CD4-positive, CD25-positive, alpha-beta regulatory T cell (primary cell): Measurements from ENCODE around the gene CMIP. TPM values are rescaled to one million over a fixed set of nuclear protein-coding genes. Genes with fewer than 3 reads are reported as not detected.

ENCODE experiments used
- ATAC-seq, 2 donors: fragments of 150-1000 bp; cut with Tn5 transposase; one replicate each; pipeline ENCODE4 v1.10.0; 2021; ENCODE audit warnings: low read depth in 2 of 2, moderate number of reproducible peaks in 2 of 2, moderate library complexity in 1 of 2
- DNase-seq, 3 donors: peaks; one replicate each; pipeline versions ENCODE4 v3.0.0 to v3.0.0-alpha.2; 2012 to 2022; ENCODE audit warnings: mixed read lengths in 1 of 3
- H3K27ac ChIP-seq: one replicate; pipeline ENCODE4 v1.7.0; 2013; ENCODE audit warnings: mild to moderate bottlenecking, low read length; ENCODE audit not compliant: insufficient read depth, poor library complexity, severe bottlenecking
- H3K27me3 ChIP-seq: one replicate; pipeline ENCODE4 v1.7.0; 2013; ENCODE audit warnings: low read length; ENCODE audit not compliant: control insufficient read depth, insufficient read depth
- H3K36me3 ChIP-seq: one replicate; pipeline ENCODE4 v1.7.0; 2013; ENCODE audit warnings: mild to moderate bottlenecking, low read length, moderate library complexity; ENCODE audit not compliant: control insufficient read depth, insufficient read depth
- H3K4me1 ChIP-seq: 2 replicates; pipeline ENCODE4 v1.7.0; 2013; ENCODE audit warnings: mild to moderate bottlenecking, low read length; ENCODE audit not compliant: insufficient read depth, control insufficient read depth, poor library complexity, severe bottlenecking
- H3K4me3 ChIP-seq: one replicate; pipeline ENCODE4 v1.7.0; 2013; ENCODE audit warnings: low read depth, mild to moderate bottlenecking, low read length, moderate library complexity
- H3K9me3 ChIP-seq, 2 experiments: 1 replicate in 1 of 2; 2 replicates in 1 of 2; pipeline ENCODE4 v1.7.0; 2013; ENCODE audit warnings: low read length in 2 of 2, mild to moderate bottlenecking in 1 of 2, moderate library complexity in 1 of 2; ENCODE audit not compliant: control insufficient read depth in 2 of 2
- H3K27ac Mint-ChIP-seq, 3 donors: one replicate each; pipeline ENCODE4 v1.8.0; 2020 to 2022; ENCODE audit warnings: mild to moderate bottlenecking in 3 of 3, mixed read lengths in 3 of 3, moderate library complexity in 2 of 3
- H3K27me3 Mint-ChIP-seq: one replicate; pipeline ENCODE4 v1.8.0; 2022; ENCODE audit warnings: mild to moderate bottlenecking, mixed read lengths
- H3K36me3 Mint-ChIP-seq: one replicate; pipeline ENCODE4 v1.8.0; 2020; ENCODE audit warnings: mixed read lengths
- H3K4me1 Mint-ChIP-seq, 4 donors: one replicate each; pipeline ENCODE4 v1.8.0; 2020 to 2022; ENCODE audit warnings: mixed read lengths in 4 of 4, mild to moderate bottlenecking in 1 of 4
- H3K4me3 Mint-ChIP-seq, 4 donors: one replicate each; pipeline ENCODE4 v1.8.0; 2020 to 2022; ENCODE audit warnings: mild to moderate bottlenecking in 4 of 4, mixed read lengths in 4 of 4, moderate library complexity in 3 of 4
- H3K9me3 Mint-ChIP-seq, 7 donors: one replicate each; pipeline ENCODE4 v1.8.0; 2020 to 2022; ENCODE audit warnings: mixed read lengths in 7 of 7, mild to moderate bottlenecking in 3 of 7, moderate library complexity in 2 of 7
- polyA plus RNA-seq, 4 donors: library from polyadenylated mRNA; unstranded; fragments of 300-500 nt; fragmentation: Illumina TruSeq; gene quantifications; one replicate each; pipeline ENCODE4 v1.2.3, GENCODE V29; 2021
- total RNA-seq: library from RNA; stranded (reverse); gene quantifications from one replicate; pipeline ENCODE4 v1.2.3, GENCODE V29; 2022

The CMIP gene
- total and polyA plus RNA-seq, 5 donors from 2014 or later: 0.21 to 49.7 (median 0.94) TPM

DNA sequence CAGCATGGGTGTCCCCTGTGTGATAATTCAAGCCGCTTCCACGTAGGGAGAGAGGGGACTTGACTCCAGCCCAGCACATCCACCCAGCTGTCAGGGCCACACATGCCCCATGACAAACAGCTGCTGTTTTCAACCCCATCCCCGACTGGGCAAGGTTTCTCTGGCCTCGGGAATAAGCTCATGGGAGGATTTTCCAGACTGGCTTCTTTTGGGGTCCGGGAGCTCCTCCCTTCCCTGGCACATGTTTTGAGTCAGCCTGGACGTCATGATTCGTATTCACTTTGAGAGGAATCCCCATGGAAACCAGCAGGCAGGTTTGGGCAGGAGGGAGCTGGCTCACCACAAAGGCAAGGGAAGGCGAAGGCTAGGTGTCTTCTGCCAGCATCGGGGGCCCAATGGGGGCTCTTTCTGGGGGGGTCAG, 156.4 kb downstream of the CMIP start:
- Mint-ChIP-seq H3K27ac (no peak overlapping the region), H3K4me3 (no peak overlapping the region), H3K9me3 (no peaks in the 10 kb centered on the region), H3K4me1 (peaks cover 4 to 19% (median 13%) of the 10 kb centered on the region in 4 donors), H3K27me3 (no peaks in the 10 kb centered on the region), H3K36me3 (peaks cover 5% of the 10 kb centered on the region)
- H3K27ac ChIP-seq: no peak overlapping the region
- H3K27me3 ChIP-seq: no peaks in the 10 kb centered on the region
- no peak overlapping the region for H3K4me3 ChIP-seq
- no peak for DNase-seq
- no peaks in the 10 kb centered on the region for H3K36me3 ChIP-seq
- no peak for ATAC-seq
- no peaks in the 10 kb centered on the region for H3K4me1 ChIP-seq
- no peaks in the 10 kb centered on the region for H3K9me3 ChIP-seq

DNA sequence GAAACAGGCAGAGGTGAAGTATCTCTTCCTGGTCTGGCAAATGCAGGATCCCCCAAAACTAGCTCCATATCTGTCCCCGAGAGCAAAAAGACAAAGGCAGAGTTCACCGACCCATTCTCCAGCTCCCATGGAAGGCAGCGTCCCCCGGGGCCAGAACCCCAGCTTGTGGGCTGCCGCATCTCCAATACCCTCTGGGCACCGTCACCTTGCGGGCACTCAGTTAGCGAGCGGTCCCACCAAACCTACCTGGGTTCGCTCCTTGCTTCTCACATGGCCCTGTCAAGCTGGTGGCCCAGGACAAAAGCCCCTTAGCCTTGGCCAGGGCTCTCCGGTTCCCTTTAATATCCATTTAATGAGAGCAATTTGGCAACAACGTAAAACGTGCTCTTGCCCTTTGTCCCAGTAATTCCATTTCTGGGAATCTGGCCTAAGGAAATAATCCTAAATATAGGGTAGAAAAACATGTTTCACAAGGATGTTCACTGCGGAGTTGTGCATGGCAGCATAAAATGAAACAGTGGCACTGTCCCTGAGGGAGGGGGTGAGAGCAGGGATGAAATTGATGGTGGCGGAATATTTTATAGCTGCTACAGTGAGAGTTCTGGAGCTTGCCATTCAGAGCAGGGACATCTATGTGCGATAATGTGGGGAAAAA, 157.1 kb downstream of the CMIP start:
- Histone ChIP-seq H3K27me3 (no peaks in the 10 kb centered on the region), H3K27ac (no peak overlapping the region), H3K4me3 (no peak overlapping the region), H3K9me3 (no peaks in the 10 kb centered on the region), H3K4me1 (no peaks in the 10 kb centered on the region), H3K36me3 (no peaks in the 10 kb centered on the region)
- Mint-ChIP-seq H3K36me3 (peaks cover 9% of the 10 kb centered on the region), H3K4me3 (no peak overlapping the region), H3K4me1 (peaks cover 4 to 17% (median 14%) of the 10 kb centered on the region in 4 donors), H3K27me3 (no peaks in the 10 kb centered on the region), H3K9me3 (no peaks in the 10 kb centered on the region), H3K27ac (no peak overlapping the region)
- ATAC-seq: no peak
- DNase-seq: no peak

DNA sequence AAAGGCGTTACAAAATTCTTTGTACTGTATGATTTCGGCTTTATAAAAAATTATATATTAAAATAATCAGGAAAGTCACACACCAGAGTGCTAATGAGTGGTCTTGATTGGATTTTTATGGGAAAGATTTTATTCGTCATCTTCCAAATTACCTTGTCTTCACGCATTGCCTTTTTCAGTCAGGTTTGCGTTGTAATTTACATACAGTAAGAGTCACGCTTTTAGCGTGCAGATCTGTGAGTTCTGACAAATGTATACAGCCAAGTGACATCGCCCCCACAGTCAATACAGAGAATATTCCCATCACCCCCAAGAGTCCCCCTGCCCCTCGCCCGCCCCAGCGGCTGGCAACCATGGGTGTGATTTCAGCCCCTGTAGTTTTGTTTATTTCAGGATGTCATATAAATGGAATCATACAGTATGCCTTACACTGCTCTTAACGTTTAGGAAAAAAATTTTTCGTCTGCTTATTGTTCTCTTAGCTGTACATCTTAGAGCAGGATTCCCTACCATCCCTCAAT, 157.7 kb downstream of the CMIP start:
- DNase-seq: no peak
- H3K9me3 Mint-ChIP-seq: no peaks in the 10 kb centered on the region
- H3K4me1 Mint-ChIP-seq: peaks cover 4 to 19% (median 14%) of the 10 kb centered on the region in 4 donors
- H3K27ac Mint-ChIP-seq: peak overlapping the region in 1 of 3 donors; percentile 66
- H3K9me3 ChIP-seq: no peaks in the 10 kb centered on the region
- no peak for ATAC-seq
- H3K27me3 Mint-ChIP-seq: no peaks in the 10 kb centered on the region
- H3K36me3 ChIP-seq: no peaks in the 10 kb centered on the region
- no peak overlapping the region for H3K4me3 ChIP-seq
- peaks cover 11% of the 10 kb centered on the region for H3K36me3 Mint-ChIP-seq
- H3K4me3 Mint-ChIP-seq: no peak overlapping the region
- H3K27me3 ChIP-seq: no peaks in the 10 kb centered on the region
- no peaks in the 10 kb centered on the region for H3K4me1 ChIP-seq
- no peak overlapping the region for H3K27ac ChIP-seq

DNA sequence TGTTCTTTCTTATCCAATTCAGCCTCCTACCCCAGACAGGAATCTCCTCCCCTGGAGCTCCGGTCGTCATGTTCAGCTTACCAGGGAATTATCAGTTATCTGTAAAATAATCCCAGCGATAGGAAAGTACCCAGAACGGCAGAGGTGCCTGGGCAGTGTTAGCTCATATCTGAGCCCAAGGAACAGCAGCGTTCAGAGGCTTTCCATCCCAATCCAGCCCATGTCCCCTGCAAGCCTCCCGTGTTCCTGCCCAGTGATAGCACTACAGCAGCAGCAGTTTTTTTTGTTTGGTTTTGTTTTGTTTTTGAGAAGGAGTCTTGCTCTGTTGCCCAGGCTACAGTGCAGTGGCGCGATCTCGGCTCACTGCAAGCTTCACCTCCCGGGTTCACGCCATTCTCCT, 158.2 kb downstream of the CMIP start:
- Histone ChIP-seq H3K27ac (no peak overlapping the region), H3K9me3 (no peaks in the 10 kb centered on the region), H3K36me3 (peaks cover 2% of the 10 kb centered on the region), H3K27me3 (no peaks in the 10 kb centered on the region), H3K4me1 (no peaks in the 10 kb centered on the region), H3K4me3 (no peak overlapping the region)
- ATAC-seq: no peak
- Mint-ChIP-seq H3K36me3 (peaks cover 11% of the 10 kb centered on the region), H3K4me1 (peaks cover 4 to 18% (median 14%) of the 10 kb centered on the region in 4 donors), H3K27ac (peak overlapping the region in 1 of 3 donors; percentile 66), H3K9me3 (no peaks in the 10 kb centered on the region), H3K4me3 (no peak overlapping the region), H3K27me3 (no peaks in the 10 kb centered on the region)
- no peak for DNase-seq

DNA sequence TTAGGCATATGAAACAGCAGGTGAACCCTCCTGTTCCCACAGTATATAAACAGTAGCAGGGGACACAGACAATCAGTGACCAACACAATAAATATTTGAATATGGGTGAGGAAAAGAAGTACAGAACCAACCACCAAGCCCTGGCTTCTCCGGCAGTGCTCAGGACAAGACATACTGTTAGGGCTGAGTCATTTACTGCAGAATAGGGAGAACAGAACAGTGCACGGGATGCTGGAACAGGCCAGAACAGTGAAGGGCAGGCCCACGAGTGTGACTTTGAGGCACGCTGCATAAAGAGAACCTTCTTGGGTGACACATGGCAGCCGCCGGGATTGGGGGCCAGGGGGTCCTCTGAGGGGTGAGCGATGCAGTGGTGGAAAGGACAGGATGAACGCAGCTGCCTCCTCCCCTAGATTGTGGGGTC, 160.4 kb downstream of the CMIP start:
- Mint-ChIP-seq H3K4me1 (peaks cover 4 to 13% (median 5%) of the 10 kb centered on the region in 4 donors), H3K4me3 (no peak overlapping the region), H3K27me3 (no peaks in the 10 kb centered on the region), H3K9me3 (no peaks in the 10 kb centered on the region), H3K36me3 (peaks cover 13% of the 10 kb centered on the region), H3K27ac (peak overlapping the region in 2 of 3 donors; percentile 72 to 76)
- Histone ChIP-seq H3K4me3 (no peak overlapping the region), H3K27me3 (no peaks in the 10 kb centered on the region), H3K36me3 (peaks cover 6% of the 10 kb centered on the region), H3K27ac (no peak overlapping the region), H3K4me1 (no peaks in the 10 kb centered on the region), H3K9me3 (no peaks in the 10 kb centered on the region)
- no peak for DNase-seq
- no peak for ATAC-seq

DNA sequence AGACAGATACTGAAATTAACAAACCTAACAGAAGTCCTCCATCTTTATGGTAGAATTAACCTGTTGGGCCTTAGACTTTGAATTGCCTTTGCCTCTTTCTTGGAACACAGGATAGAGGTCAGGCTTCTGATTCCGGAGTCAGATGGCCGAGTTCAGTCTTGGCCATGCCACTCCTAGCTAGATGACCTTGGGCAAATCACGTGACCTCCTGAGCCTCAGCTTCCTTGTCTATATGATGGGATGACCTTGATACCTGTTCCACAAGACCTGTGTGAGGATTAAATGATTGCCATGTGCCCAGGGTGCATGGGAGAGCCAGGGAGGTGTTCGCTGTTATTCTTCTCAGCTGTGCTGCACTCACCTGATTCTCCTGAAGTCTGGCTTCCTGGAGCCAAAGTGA, 161.4 kb downstream of the CMIP start:
- no peak for ATAC-seq
- H3K9me3 ChIP-seq: no peaks in the 10 kb centered on the region
- no peaks in the 10 kb centered on the region for H3K27me3 ChIP-seq
- Mint-ChIP-seq H3K27me3 (no peaks in the 10 kb centered on the region), H3K4me3 (no peak overlapping the region), H3K4me1 (peaks cover 3 to 13% (median 4%) of the 10 kb centered on the region in 4 donors), H3K36me3 (peaks cover 13% of the 10 kb centered on the region), H3K9me3 (no peaks in the 10 kb centered on the region), H3K27ac (peak overlapping the region in 1 of 3 donors; percentile 20)
- no peak overlapping the region for H3K27ac ChIP-seq
- DNase-seq: no peak
- H3K4me3 ChIP-seq: no peak overlapping the region
- peaks cover 9% of the 10 kb centered on the region for H3K36me3 ChIP-seq
- H3K4me1 ChIP-seq: no peaks in the 10 kb centered on the region

DNA sequence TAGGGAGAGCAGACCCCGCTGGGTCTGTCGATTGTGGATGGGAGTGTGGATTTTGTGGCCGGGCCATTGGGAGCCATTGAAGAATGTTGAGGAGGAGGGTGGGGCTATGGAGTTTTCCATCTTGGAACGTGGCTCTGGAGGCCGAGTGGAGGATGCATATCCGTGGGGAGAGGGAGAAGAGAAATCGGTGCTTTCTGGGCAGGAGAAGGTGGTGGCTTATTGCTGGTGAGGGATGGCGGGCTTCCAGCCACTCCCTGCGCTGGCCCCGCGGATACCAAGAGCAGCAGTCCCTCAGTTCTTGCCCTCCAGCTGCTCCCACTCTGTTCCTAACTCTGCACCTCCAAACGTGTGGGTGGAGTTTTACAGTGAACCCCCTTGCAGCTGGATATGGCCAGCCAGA, 162.4 kb downstream of the CMIP start:
- no peak overlapping the region for H3K27ac ChIP-seq
- H3K27me3 ChIP-seq: no peaks in the 10 kb centered on the region
- Mint-ChIP-seq H3K36me3 (peaks cover 18% of the 10 kb centered on the region), H3K4me1 (peaks cover 4 to 18% (median 7%) of the 10 kb centered on the region in 4 donors), H3K27me3 (no peaks in the 10 kb centered on the region), H3K27ac (peak overlapping the region in 1 of 3 donors; percentile 88), H3K4me3 (no peak overlapping the region), H3K9me3 (no peaks in the 10 kb centered on the region)
- no peak overlapping the region for H3K4me3 ChIP-seq
- no peaks in the 10 kb centered on the region for H3K9me3 ChIP-seq
- no peak for ATAC-seq
- no peak for DNase-seq
- peaks cover 13% of the 10 kb centered on the region for H3K36me3 ChIP-seq
- no peaks in the 10 kb centered on the region for H3K4me1 ChIP-seq
